Measurements from ENCODE around the gene ARMC7. TPM values are rescaled to one million over a fixed set of nuclear protein-coding genes. Genes with fewer than 3 reads are reported as not detected.

The ARMC7 gene
- total RNA-seq, 1 experiment from 2014 or later: 22.8 TPM

GRCh38 chr17:75160211-75160610 is 50.4 kb downstream of the ARMC7 start:
- no peaks in the 10 kb centered on the region for H3K23me2 ChIP-seq (ENCODE audit: insufficient read length, low read depth, low read length, poor library complexity, severe bottlenecking)
- H2BK12ac ChIP-seq (ENCODE audit: insufficient read length, low read depth, low read length): no peak overlapping the region
- no peak overlapping the region for H2BK5ac ChIP-seq (ENCODE audit: insufficient read length, low read length)
- peaks cover 2 to 18% (median 8%) of the 10 kb centered on the region in 3 experiments; a peak in 5 of 7 replicates for H3K36me3 Mint-ChIP-seq (ENCODE audit: insufficient read depth in 1 of 3, low read depth in 3 of 3)
- no peak overlapping the region for H2AK5ac ChIP-seq (ENCODE audit: insufficient read length, low read length)
- H4K20me1 ChIP-seq (ENCODE audit: control insufficient read depth, insufficient read depth, insufficient read length): no peaks in the 10 kb centered on the region
- no peak overlapping the region for H2BK120ac ChIP-seq (ENCODE audit: low read depth, low read length, poor library complexity, severe bottlenecking)
- no peaks in the 10 kb centered on the region for H3K9me3 ChIP-seq (ENCODE audit: control insufficient read depth, low read depth, low read length)
- no peak overlapping the region for H3K18ac ChIP-seq (ENCODE audit: insufficient read length, low read depth, low read length)
- no peaks in the 10 kb centered on the region for H3K79me1 ChIP-seq (ENCODE audit: insufficient read depth, low read depth, low read length, poor library complexity, severe bottlenecking)
- H3K4me1 Mint-ChIP-seq: peaks cover 4 to 12% of the 10 kb centered on the region in 2 experiments
- H4K5ac ChIP-seq (ENCODE audit: insufficient read length, low read depth, low read length): no peak overlapping the region
- H2BK15ac ChIP-seq (ENCODE audit: low read depth, low read length): no peak overlapping the region
- H3K27me3 Mint-ChIP-seq (ENCODE audit: low read depth): no peaks in the 10 kb centered on the region
- peak overlapping the region in 1 of 3 experiments; percentile 60; a peak in 1 of 7 replicates for H3K27ac Mint-ChIP-seq
- no peak overlapping the region for H3K4me2 ChIP-seq (ENCODE audit: insufficient read depth, insufficient read length, low read length)
- H3K56ac ChIP-seq (ENCODE audit: insufficient read length, low read depth, low read length): no peak overlapping the region
- no peak overlapping the region for H2AFZ ChIP-seq (ENCODE audit: low read length)
- no peak overlapping the region for H3K27ac ChIP-seq (ENCODE audit: insufficient read length, low read depth, low read length)
- H3K4me1 ChIP-seq (ENCODE audit: insufficient read depth, low read length): no peaks in the 10 kb centered on the region
- no peak overlapping the region for H3K14ac ChIP-seq (ENCODE audit: insufficient read depth, low read length)
- no peak overlapping the region for H3K4me3 Mint-ChIP-seq
- H3K23ac ChIP-seq (ENCODE audit: insufficient read length, low read depth, low read length): no peak overlapping the region
- DNase-seq: no peak
- no peak overlapping the region for H3K4ac ChIP-seq (ENCODE audit: low read depth, low read length)
- H2BK20ac ChIP-seq (ENCODE audit: low read depth, low read length, poor library complexity, severe bottlenecking): no peak overlapping the region
- H4K91ac ChIP-seq (ENCODE audit: insufficient read length, low read depth, low read length): no peak overlapping the region
- no peak for TF ChIP-seq CTCF (conservative IDR thresholded peaks at IDR 0.05)
- H3K9me3 Mint-ChIP-seq: peaks cover 0 to 4% of the 10 kb centered on the region in 2 experiments; a peak in 1 of 5 replicates
- H3K79me2 ChIP-seq (ENCODE audit: insufficient read depth, low read length): no peaks in the 10 kb centered on the region
- WGBS (ENCODE audit: extremely low coverage, insufficient read length, low lambda C conversion rate): no CpG with 5 or more reads among the region's 5 CpGs
- H3K9ac ChIP-seq (ENCODE audit: extremely low read depth, insufficient read length, low read length): no peak overlapping the region
- no peak overlapping the region for H4K8ac ChIP-seq (replicated peaks; ENCODE audit: insufficient read length, low read depth, low read length)
- no peak overlapping the region for H3T11ph ChIP-seq (ENCODE audit: low read length)
- no peaks in the 10 kb centered on the region for H3K27me3 ChIP-seq (ENCODE audit: insufficient read depth, low read length)
